Measurements from ENCODE around the gene DDX39B. TPM values are rescaled to one million over a fixed set of nuclear protein-coding genes. Genes with fewer than 3 reads are reported as not detected.
A peak's percentile ranks its signal among the peaks of the same experiment; 100 is the strongest.

The DDX39B gene
- total RNA-seq: 455 and 468 TPM in 2 replicates

DNA sequence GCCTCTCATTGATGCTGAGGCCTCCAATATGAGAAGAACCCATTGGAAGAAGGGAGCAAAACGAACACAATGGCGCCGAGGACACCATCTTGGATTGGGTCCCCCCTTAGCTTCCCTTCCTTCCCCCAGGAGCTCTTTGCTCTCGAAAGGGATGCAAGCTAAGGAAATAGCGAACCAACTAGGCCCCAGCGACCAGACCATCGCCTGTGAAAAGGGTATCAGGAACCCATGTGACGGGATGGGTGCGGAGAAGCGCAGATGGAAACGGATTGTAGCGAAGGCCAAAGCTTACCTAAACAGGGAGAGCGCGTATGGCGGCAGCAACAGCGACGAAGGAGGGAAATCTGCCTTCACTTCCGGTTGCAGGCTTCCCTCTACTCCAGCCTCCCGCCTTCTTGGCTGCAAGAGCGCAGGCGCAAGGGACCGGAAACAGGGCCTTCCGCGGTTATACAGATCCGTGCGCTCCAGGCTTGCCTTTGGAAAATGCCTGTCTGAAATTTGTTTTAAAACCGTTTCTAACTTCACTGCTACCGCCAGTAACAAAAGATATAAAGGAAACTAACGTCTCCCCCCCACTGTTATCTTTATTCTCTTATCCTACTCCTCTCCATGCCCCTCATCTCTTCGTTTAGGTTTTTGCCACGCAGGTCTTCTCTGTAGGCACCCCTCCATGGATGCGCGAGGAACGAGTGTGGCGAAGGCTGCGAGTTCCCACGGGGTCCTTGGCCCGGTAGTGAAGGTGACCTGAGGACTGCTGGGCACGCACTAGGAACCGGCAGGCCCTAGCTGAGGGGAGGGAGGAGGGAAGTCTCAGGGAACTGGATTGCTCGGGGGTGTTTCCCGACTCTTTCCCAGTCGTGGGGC lies at the start of gene DDX39B:
Gene DDX39B (minus strand): TSS at position 346 of the 864 bp plus-strand sequence. CDS start 1,471 bp downstream, outside the sequence.

DNA sequence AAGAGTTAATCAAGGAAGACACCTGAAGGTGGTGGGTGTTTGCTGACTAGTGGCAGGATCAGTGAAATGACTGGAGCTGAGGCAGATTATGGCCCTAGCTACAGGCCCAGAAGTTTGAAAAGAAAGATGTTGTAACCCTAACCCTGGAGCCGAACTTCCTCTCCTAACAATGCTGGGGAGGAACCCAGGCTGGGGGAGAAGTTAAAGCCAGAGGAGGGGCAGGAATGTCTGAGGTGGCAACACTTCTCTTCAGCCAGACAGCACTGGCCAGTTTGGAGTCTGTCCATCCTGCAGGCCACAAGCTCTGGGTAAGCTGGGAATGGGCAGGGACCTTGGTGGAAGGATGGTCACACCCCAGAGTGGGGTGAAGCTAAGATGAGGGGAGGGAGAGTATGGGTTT lies 44.2 kb upstream of the DDX39B start, which contains the start of gene LST1:
Gene LST1 (plus strand): TSS at position 270 of the 400 bp plus-strand sequence. CDS start 1,023 bp downstream, outside the sequence.

DNA sequence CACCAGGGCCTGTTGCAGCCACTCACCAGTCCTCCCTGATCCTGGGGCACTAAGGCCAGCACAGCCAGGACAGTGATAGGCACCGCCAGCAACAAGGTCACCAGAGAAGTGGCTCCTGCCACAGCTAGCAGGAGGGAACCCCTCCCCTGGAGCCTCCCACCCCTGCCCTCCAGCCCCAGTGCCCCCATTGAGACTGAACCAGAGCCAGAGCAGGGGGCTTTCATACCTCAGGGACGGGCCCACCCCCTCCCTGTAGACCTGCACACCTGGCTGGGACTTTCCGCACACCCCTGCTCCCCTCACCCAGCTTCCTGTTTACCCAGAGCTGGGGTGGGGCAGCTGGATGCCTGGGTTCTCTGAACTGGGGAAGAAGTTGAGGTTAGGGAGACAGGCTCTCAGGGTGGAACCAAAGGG lies 40.4 kb upstream of the DDX39B start, which contains the start of gene LTB:
Gene LTB (minus strand): TSS at position 195 of the 414 bp plus-strand sequence. CDS start 7 bp downstream, at position 188.

DNA sequence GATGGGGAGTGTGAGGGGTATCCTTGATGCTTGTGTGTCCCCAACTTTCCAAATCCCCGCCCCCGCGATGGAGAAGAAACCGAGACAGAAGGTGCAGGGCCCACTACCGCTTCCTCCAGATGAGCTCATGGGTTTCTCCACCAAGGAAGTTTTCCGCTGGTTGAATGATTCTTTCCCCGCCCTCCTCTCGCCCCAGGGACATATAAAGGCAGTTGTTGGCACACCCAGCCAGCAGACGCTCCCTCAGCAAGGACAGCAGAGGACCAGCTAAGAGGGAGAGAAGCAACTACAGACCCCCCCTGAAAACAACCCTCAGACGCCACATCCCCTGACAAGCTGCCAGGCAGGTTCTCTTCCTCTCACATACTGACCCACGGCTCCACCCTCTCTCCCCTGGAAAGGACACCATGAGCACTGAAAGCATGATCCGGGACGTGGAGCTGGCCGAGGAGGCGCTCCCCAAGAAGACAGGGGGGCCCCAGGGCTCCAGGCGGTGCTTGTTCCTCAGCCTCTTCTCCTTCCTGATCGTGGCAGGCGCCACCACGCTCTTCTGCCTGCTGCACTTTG lies 33.6 kb upstream of the DDX39B start, which contains the start of gene TNF:
Gene TNF (plus strand): TSS at position 231 of the 567 bp plus-strand sequence. CDS start 177 bp downstream, at position 408.

DNA sequence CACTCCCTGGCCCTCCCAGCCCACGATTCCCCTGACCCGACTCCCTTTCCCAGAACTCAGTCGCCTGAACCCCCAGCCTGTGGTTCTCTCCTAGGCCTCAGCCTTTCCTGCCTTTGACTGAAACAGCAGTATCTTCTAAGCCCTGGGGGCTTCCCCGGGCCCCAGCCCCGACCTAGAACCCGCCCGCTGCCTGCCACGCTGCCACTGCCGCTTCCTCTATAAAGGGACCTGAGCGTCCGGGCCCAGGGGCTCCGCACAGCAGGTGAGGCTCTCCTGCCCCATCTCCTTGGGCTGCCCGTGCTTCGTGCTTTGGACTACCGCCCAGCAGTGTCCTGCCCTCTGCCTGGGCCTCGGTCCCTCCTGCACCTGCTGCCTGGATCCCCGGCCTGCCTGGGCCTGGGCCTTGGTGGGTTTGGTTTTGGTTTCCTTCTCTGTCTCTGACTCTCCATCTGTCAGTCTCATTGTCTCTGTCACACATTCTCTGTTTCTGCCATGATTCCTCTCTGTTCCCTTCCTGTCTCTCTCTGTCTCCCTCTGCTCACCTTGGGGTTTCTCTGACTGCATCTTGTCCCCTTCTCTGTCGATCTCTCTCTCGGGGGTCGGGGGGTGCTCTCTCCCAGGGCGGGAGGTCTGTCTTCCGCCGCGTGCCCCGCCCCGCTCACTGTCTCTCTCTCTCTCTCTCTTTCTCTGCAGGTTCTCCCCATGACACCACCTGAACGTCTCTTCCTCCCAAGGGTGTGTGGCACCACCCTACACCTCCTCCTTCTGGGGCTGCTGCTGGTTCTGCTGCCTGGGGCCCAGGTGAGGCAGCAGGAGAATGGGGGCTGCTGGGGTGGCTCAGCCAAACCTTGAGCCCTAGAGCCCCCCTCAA lies 30.5 kb upstream of the DDX39B start, which contains the start of gene LTA:
Gene LTA (plus strand): TSS at position 249 of the 871 bp plus-strand sequence. CDS start 454 bp downstream, at position 703.

DNA sequence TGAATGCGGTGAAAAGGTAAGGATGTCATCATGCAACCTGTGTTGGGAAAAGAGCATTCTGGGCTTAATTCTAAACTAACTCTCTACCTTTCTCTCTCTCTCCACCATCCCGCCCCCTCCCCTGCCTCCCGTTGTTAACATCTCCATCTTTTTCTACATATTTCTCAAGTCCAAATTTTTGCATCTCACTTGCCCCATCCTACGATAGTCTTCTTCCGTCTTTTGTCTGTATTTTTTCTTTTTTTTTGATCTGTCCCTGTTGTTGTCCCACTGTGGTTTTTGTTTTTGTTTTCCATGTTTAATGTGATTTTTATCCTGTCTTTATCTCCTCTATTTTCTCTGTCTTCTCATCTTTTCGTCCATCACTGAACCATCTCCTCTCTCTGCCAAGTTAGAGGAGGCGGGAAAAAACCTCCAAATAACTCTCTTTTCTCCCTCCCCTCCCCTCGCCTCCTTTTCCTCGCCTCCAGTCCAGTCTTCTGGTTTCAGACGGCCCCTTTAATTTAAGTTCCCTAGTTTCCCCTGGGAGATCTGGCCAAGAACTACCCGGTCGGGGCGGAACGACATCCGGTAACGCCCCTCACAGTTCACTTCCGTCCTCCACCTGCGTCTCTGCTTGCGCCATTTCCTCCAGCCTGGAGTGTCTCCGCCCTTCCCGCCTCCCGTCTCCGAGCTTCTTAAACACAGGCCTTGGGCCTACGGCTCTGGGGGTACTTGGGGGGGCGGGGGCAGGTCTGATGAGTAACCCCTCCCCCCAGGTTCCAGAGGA lies 5.3 kb upstream of the DDX39B start, which contains the start of gene NFKBIL1:
Gene NFKBIL1 (plus strand): TSS at position 651 of the 769 bp plus-strand sequence. CDS start 87 bp downstream, at position 738.

DNA sequence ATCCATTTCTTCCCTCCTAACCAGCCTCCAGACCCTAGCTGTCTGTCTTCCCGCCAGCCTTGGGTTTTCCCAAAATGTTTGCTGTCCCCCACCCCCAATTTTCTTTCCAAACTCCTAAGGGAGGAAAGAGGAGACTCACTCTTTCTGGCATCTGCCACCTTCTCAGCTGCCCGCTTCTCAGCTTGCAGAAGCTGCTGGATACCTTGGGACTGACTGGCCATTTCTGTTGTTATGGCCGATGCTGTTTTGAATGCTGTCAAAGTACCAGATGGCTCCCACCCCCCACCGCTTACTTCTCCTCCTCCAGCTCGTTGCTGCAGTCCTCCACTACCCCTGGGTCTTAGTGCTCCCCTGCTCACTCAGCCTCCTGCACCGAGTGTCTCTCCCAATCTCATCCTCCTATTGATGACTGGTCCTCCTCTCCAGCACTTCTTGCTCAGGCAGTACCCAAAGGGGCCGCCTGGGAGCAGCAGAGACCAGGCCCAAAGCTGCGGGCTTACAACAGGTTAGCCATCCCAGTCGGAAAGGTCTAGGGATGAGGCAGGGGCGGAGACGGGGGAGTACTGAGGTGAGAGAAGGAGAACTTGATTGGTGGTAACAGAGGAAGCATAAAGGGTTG lies 4.6 kb upstream of the DDX39B start, which contains the start of gene ATP6V1G2:
Gene ATP6V1G2 (minus strand): TSS at position 270 of the 619 bp plus-strand sequence. CDS start 49 bp downstream, at position 221.

DNA sequence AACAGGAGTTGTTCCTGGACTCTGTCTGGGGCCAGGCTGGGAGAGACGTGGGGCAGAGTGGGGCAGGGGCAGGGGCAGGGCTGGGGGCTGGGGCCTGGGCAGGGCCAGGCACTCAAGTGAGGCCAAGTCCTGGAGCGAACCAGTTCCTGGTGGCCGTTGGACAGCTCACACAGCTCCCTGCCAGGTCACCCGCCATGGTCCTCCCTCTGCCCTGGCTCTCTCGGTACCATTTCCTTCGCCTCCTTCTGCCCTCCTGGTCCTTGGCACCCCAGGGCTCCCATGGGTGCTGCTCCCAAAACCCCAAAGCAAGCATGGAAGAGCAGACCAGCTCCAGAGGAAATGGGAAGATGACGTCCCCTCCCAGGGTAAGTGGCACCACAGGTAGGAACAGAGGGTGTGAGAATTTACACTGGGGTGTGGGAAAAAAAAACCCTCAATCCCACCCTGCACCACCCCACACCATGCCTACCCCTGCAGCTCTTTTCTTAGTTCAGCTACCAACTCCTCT lies 12.9 kb downstream of the DDX39B start, which contains the start of gene MCCD1:
Gene MCCD1 (plus strand): TSS at position 142 of the 508 bp plus-strand sequence. CDS start 53 bp downstream, at position 195.

DNA sequence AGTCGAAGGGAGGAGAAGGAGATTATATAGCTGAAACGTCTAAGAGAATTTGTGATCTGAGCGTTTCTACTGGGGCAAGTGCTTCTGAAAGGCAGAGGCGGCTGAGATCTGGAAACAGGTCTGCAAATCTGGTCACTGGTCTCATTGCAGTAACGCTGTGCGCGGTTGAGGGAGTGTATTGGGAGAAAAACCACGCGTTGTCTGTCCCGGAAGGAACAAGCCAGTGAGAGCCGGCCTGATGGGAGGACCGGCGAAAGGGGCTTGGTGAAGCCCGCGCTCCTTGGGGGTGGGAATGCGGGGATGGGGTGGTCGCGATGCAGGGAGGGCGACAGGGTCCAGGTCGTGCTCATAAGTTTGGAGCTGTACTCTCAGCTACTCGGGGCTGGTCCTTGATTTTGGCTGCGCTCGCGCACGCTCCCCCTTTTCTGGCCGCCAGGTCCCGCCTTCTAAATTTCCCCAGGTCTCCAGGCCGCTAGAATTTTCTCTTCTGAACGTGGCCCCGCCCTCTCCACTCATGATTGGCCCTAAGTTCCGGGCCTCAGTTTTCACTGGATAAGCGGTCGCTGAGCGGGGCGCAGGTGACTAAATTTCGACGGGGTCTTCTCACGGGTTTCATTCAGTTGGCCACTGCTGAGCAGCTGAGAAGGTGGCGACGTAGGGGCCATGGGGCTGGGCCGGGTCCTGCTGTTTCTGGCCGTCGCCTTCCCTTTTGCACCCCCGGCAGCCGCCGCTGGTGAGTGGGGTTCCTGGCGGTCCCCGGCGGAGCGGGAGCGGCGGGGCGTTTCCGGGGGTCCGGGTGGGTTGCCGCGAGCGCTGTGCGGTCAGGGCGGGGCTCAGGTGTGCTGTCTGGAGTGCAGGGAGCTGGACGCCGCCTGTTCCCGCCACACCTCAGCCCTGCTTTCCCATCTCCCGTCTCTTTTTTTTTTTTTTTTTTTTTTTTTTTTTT lies 44.0 kb downstream of the DDX39B start, which contains the start of gene MICB:
Gene MICB (plus strand): TSS at position 615 of the 946 bp plus-strand sequence. CDS start 49 bp downstream, at position 664.

Small RNA genes within 50 kb of the gene (small RNA-seq; reads per million reads assigned to genes)
- gene AL663061.1 (not detected), gene RF00019 (not detected), gene SNORD117 (398 reads per million, percentile 99 among the genes with 10 or more reads in this experiment), gene SNORD84 (not detected)

Other genes with a start within 250 kb of the DDX39B start
- gene HLA-B, start 184.8 kb downstream of the DDX39B start, total RNA-seq: 86.9 and 125 TPM in 2 replicates
- gene MICA, start 138.4 kb downstream of the DDX39B start, total RNA-seq: 31.8 and 44.9 TPM in 2 replicates
- gene MICB, start 43.9 kb downstream of the DDX39B start, total RNA-seq: 22.5 and 33.1 TPM in 2 replicates
- gene MCCD1, start 13.0 kb downstream of the DDX39B start, total RNA-seq: not detected in 2 replicates
- gene ATP6V1G2, start 4.6 kb upstream of the DDX39B start, total RNA-seq: 0.50 and 0.53 TPM in 2 replicates
- gene NFKBIL1, start 5.6 kb upstream of the DDX39B start, total RNA-seq: 17.1 and 19.1 TPM in 2 replicates
- gene LTA, start 30.3 kb upstream of the DDX39B start, total RNA-seq: not detected in 2 replicates
- not detected in 2 replicates for gene TNF, start 33.6 kb upstream of the DDX39B start, total RNA-seq
- gene LTB, start 40.4 kb upstream of the DDX39B start, total RNA-seq: 0.80 and 1.2 TPM in 2 replicates
- gene LST1, start 44.3 kb upstream of the DDX39B start, total RNA-seq: 0.29 and 0.40 TPM in 2 replicates
- gene NCR3, start 51.0 kb upstream of the DDX39B start, total RNA-seq: not detected in 2 replicates
- not detected in 2 replicates for gene AIF1, start 73.2 kb upstream of the DDX39B start, total RNA-seq
- 84.0 and 112 TPM in 2 replicates for gene PRRC2A, start 78.7 kb upstream of the DDX39B start, total RNA-seq
- 149 and 209 TPM in 2 replicates for gene BAG6, start 110.7 kb upstream of the DDX39B start, total RNA-seq
- 0.29 TPM in 1 of 2 replicates, not detected in the other for gene APOM, start 113.9 kb upstream of the DDX39B start, total RNA-seq
- 11.8 and 12.0 TPM in 2 replicates for gene C6orf47, start 118.8 kb upstream of the DDX39B start, total RNA-seq
- gene GPANK1, start 123.0 kb upstream of the DDX39B start, total RNA-seq: 11.8 and 15.4 TPM in 2 replicates
- 178 and 196 TPM in 2 replicates for gene CSNK2B, start 124.1 kb upstream of the DDX39B start, total RNA-seq
- 5.7 and 7.2 TPM in 2 replicates for gene LY6G5B, start 128.0 kb upstream of the DDX39B start, total RNA-seq
- gene LY6G5C, start 139.1 kb upstream of the DDX39B start, total RNA-seq: 1.3 and 1.6 TPM in 2 replicates
- 26.7 and 30.5 TPM in 2 replicates for gene ABHD16A, start 161.3 kb upstream of the DDX39B start, total RNA-seq
- gene LY6G6F, start 164.9 kb upstream of the DDX39B start, total RNA-seq: not detected in 2 replicates
- not detected in 2 replicates for gene LY6G6D, start 173.3 kb upstream of the DDX39B start, total RNA-seq
- gene LY6G6C, start 179.7 kb upstream of the DDX39B start, total RNA-seq: not detected in 2 replicates
- not detected in 2 replicates for gene MPIG6B, start 181.4 kb upstream of the DDX39B start, total RNA-seq
- 35.2 and 44.4 TPM in 2 replicates for gene DDAH2, start 187.3 kb upstream of the DDX39B start, total RNA-seq
- 650 and 798 TPM in 2 replicates for gene CLIC1, start 194.5 kb upstream of the DDX39B start, total RNA-seq
- 18.6 and 30.9 TPM in 2 replicates for gene MSH5, start 198.0 kb upstream of the DDX39B start, total RNA-seq
- gene SAPCD1, start 220.7 kb upstream of the DDX39B start, total RNA-seq: 0.66 and 1.6 TPM in 2 replicates
- 0.27 and 0.29 TPM in 2 replicates for gene VWA7, start 235.3 kb upstream of the DDX39B start, total RNA-seq